ENCODE data around the gene CDCA4. TPM values are rescaled to one million over a fixed set of nuclear protein-coding genes. Genes with fewer than 3 reads are reported as not detected.

The CDCA4 gene
- total and polyA plus RNA-seq, 10 of the 15 experiments (the other 5 are each of a cell fraction or from before 2014, with no cell fraction given): 10.4 to 64.0 (median 52.1) TPM

GRCh38 chr14:105067140-105067968 lies 46.5 kb upstream of the CDCA4 start (continued):
- no peak for TF ChIP-seq WRNIP1 (IDR thresholded peaks at IDR 0.05; ENCODE audit: borderline replicate concordance, low read depth, low read length)
- no peak for TF ChIP-seq TCF7 (IDR thresholded peaks at IDR 0.05; ENCODE audit: borderline replicate concordance)
- 0 out of 2 replicates have a peak, but pooled peaks have one; percentile 4 for TF ChIP-seq PKNOX1 (IDR thresholded peaks at IDR 0.05)
- no peak for TF ChIP-seq LARP7 (IDR thresholded peaks at IDR 0.05)
- no peak for TF ChIP-seq SUPT20H (IDR thresholded peaks at IDR 0.05; ENCODE audit: borderline replicate concordance, control insufficient read depth, low read depth, low read length)
- TF ChIP-seq IRF4 (IDR thresholded peaks at IDR 0.05; ENCODE audit: low read depth, low read length): peak; percentile 76
- TF ChIP-seq ZNF217 (IDR thresholded peaks at IDR 0.05): no peak
- TF ChIP-seq YY1 (IDR thresholded peaks at IDR 0.05; ENCODE audit: low read depth, low read length): no peak
- no peak for TF ChIP-seq REST (IDR thresholded peaks at IDR 0.05; ENCODE audit: low read depth, low read length)
- no peak for TF ChIP-seq STAT3 (IDR thresholded peaks at IDR 0.05; ENCODE audit: low read depth, low read length)
- TF ChIP-seq RFX5 (IDR thresholded peaks at IDR 0.05; ENCODE audit: low read depth, low read length): no peak
- peak; percentile 84 for TF ChIP-seq RAD51 (IDR thresholded peaks at IDR 0.05)
- TF ChIP-seq PAX8 (IDR thresholded peaks at IDR 0.05): no peak
- TF ChIP-seq MLLT1 (IDR thresholded peaks at IDR 0.05): no peak
- peak; percentile 73 to 78 for TF ChIP-seq IKZF2 (IDR thresholded peaks at IDR 0.05)
- no peak for TF ChIP-seq HDAC6 (IDR thresholded peaks at IDR 0.05; ENCODE audit: unreplicated experiment)
- peak; percentile 95 to 98 for TF ChIP-seq BHLHE40 (IDR thresholded peaks at IDR 0.05; ENCODE audit: borderline replicate concordance in 1 of 2, low read depth in 2 of 2, low read length in 1 of 2)
- peak; percentile 28; the same call in 1 of the 3 replicates for TF ChIP-seq POU2F2 (IDR thresholded peaks at IDR 0.05; ENCODE audit: borderline replicate concordance, low read depth, low read length)
- TF ChIP-seq RB1 (IDR thresholded peaks at IDR 0.05; ENCODE audit: borderline replicate concordance): no peak
- TF ChIP-seq E2F4 (IDR thresholded peaks at IDR 0.05; ENCODE audit: low read depth, low read length): no peak
- TF ChIP-seq EZH2 (IDR thresholded peaks at IDR 0.05; ENCODE audit: borderline replicate concordance, control insufficient read depth, low read depth, low read length): no peak
- no peak for TF ChIP-seq FOXM1 (IDR thresholded peaks at IDR 0.05; ENCODE audit: low read depth, low read length)
- no peak for TF ChIP-seq TCF12 (IDR thresholded peaks at IDR 0.05; ENCODE audit: low read depth, low read length)
- TF ChIP-seq RAD21 (IDR thresholded peaks at IDR 0.05; ENCODE audit: insufficient read depth, low read depth, low read length): no peak

Data from GM12878 (cell line).